ENCODE measurements around the gene GRWD1. TPM values are rescaled to one million over a fixed set of nuclear protein-coding genes. Genes with fewer than 3 reads are reported as not detected.

Gene GRWD1
- total and polyA plus RNA-seq, 10 of the 15 experiments (the other 5 are each of a cell fraction or from before 2014, with no cell fraction given) = 1.4 to 103 (median 30.7) TPM

DNA sequence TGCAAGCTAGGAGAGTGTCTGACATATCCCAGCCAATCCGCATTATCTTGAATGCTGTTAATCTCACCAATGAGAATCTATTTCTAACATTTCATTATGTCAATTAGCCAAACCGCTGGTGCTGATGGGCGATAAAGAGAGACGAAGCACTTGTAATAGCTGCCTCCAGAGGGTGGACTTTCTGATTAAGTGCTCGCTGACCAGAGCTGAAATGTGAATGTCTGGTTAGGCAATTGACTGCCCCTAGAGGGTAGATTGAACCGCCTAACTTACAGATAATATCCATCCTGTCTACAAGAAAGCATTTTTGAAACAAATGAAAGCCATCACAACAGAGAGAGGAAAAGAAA lies 552 bp upstream of the GRWD1 start:
- Histone ChIP-seq H3K9ac (ENCODE audit: control insufficient read depth, insufficient read depth, low read length) (peak overlapping the region; percentile 79), H3K27ac (ENCODE audit: control insufficient read depth, insufficient read depth) (peak overlapping the region; percentile 89), H3K4me2 (ENCODE audit: control insufficient read depth, insufficient read depth) (peak overlapping the region; percentile 88), H3K4me3 (peak overlapping the region; percentile 87), H3K79me2 (ENCODE audit: control insufficient read depth, insufficient read depth, low read length) (peaks cover 17% of the 10 kb centered on the region), H2AFZ (ENCODE audit: control insufficient read depth, low read depth, low read length) (peak overlapping the region; percentile 84), H4K20me1 (ENCODE audit: control insufficient read depth, insufficient read depth) (no peaks in the 10 kb centered on the region), H3K9me3 (replicated peaks; ENCODE audit: control insufficient read depth, insufficient read depth, low read length) (no peaks in the 10 kb centered on the region), H3K36me3 (ENCODE audit: control insufficient read depth in 2 of 2, insufficient read depth in 2 of 2, low read length in 1 of 2) (peaks cover 4 to 10% of the 10 kb centered on the region in 2 experiments), H3K4me1 (ENCODE audit: control insufficient read depth, insufficient read depth, low read length) (peaks cover 25% of the 10 kb centered on the region), H3K27me3 (replicated peaks in 1 of 2; ENCODE audit: control insufficient read depth in 2 of 2, insufficient read depth in 2 of 2, low read length in 1 of 2) (peaks cover 0 to 1% of the 10 kb centered on the region in 2 experiments; a peak in 1 of 4 replicates)
- TF ChIP-seq SMARCA5 (IDR thresholded peaks at IDR 0.05) (0 out of 2 replicates have a peak, but pooled peaks have one; percentile 33), STAT1 (conservative IDR thresholded peaks at IDR 0.05) (no peak), RAD21 (IDR thresholded peaks at IDR 0.05; ENCODE audit: insufficient read depth, low read depth, low read length) (peak; percentile 31; the same call in 1 of the 2 replicates), TCF12 (IDR thresholded peaks at IDR 0.05; ENCODE audit: low read depth, low read length) (no peak), TBL1XR1 (IDR thresholded peaks at IDR 0.05; ENCODE audit: low read depth, low read length) (no peak), EP300 (IDR thresholded peaks at IDR 0.05; ENCODE audit: borderline replicate concordance in 1 of 2, control insufficient read depth in 1 of 2, low read depth in 2 of 2, low read length in 2 of 2) (no peak), HDAC2 (IDR thresholded peaks at IDR 0.05) (no peak), MTA2 (IDR thresholded peaks at IDR 0.05; ENCODE audit: low read depth) (no peak), SMC3 (IDR thresholded peaks at IDR 0.05; ENCODE audit: borderline replicate concordance, low read length) (no peak; the same call in 1 of the 2 replicates), CHD1 (IDR thresholded peaks at IDR 0.05; ENCODE audit: low read depth, low read length) (no peak)
- TF ChIP-seq, protein P1, sequence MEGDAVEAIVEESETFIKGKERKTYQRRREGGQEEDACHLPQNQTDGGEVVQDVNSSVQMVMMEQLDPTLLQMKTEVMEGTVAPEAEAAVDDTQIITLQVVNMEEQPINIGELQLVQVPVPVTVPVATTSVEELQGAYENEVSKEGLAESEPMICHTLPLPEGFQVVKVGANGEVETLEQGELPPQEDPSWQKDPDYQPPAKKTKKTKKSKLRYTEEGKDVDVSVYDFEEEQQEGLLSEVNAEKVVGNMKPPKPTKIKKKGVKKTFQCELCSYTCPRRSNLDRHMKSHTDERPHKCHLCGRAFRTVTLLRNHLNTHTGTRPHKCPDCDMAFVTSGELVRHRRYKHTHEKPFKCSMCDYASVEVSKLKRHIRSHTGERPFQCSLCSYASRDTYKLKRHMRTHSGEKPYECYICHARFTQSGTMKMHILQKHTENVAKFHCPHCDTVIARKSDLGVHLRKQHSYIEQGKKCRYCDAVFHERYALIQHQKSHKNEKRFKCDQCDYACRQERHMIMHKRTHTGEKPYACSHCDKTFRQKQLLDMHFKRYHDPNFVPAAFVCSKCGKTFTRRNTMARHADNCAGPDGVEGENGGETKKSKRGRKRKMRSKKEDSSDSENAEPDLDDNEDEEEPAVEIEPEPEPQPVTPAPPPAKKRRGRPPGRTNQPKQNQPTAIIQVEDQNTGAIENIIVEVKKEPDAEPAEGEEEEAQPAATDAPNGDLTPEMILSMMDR (IDR thresholded peaks at IDR 0.05 in 2 of 3, conservative IDR thresholded peaks at IDR 0.05 in 1 of 3; ENCODE audit: control insufficient read depth in 2 of 3, extremely low read depth in 1 of 3, insufficient read depth in 1 of 3, low read depth in 3 of 3, low read length in 3 of 3) = peak; percentile 32 to 36 (median 32); a peak in 4 of 6 replicates
- ChIA-PET RAD21 (ENCODE audit: unreplicated experiment) (interaction anchor here (0.5 to 1.7 kb wide), 6 partner anchors 45 to 139 kb away, joined by 3 to 10 read pairs (median 4); partner anchors contain the start of genes KDELR1 and TMEM143), SMC1A (ENCODE audit: uncharacterized antibody, unreplicated experiment) (interaction anchor here (0.8 to 1.8 kb wide), 4 partner anchors 24 to 131 kb away, joined by 3 to 8 read pairs (median 4); partner anchors contain the start of gene KDELR1), CTCF (interaction anchor here (1.0 to 3.3 kb wide), 4 partner anchors 24 to 131 kb away, joined by 3 to 18 read pairs (median 5); partner anchors contain the start of gene KDELR1), POLR2A (interaction anchor here (0.5 to 1.0 kb wide), 4 partner anchors 23 to 81 kb away, joined by 3 to 8 read pairs (median 4); partner anchors contain the start of genes SYNGR4 and TMEM143)
- peak; percentile 70 for ATAC-seq
- BruUV-seq (replicated peaks) = no TSS peak
- intact Hi-C loops (cut with micrococcal nuclease; ENCODE audit: unreplicated experiment) = loop anchor here (1.0 kb wide), 1 partner anchor 94 kb away; no protein-coding TSS in a partner anchor
- WGBS (ENCODE audit: insufficient coverage, insufficient replicate concordance, low lambda C conversion rate, missing lambda C conversion rate) = under 1% methylated on average over 6 of the region's 6 CpGs
- no peak for DNase-seq (ENCODE audit: low read depth, low spot score)
- FAIRE-seq = no peak
- in situ Hi-C loops (cut with MboI) = no loop called here

Data from GM12878 (cell line).